ENCODE measurements around the gene HIP1. TPM values are rescaled to one million over a fixed set of nuclear protein-coding genes. Genes with fewer than 3 reads are reported as not detected.
"Not testable (repeated sequence)": the region's sequence is repeated elsewhere in the genome, so short reads cannot be mapped to it uniquely, and the experiment has no call there.

HIP1 gene
- total and polyA plus RNA-seq, 4 donors, result 26.0 to 44.0 (median 35.3) TPM

DNA sequence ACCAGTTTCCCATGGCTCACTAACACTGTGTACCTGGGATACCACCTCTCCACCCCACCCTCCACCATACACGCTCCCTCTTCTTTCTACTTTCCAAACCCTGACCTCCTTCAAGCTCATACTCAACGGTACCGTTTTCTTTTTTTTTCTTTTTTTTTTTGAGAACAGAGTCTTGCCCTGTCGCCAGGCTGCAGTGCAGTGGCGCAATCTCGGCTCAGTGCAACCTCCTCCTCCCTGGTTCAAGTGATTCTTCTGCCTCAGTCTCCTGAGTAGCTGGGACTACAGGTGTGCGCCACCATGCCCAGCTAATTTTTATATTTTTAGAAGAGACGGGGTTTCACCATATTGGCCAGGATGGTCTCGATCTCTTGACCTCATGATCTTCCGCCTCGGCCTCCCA lies 129.3 kb downstream of the HIP1 start:
- peaks cover 20% of the 10 kb centered on the region for H3K4me1 ChIP-seq (ENCODE audit: control insufficient read depth, insufficient read depth, low read length)
- not testable (repeated sequence) for H3K4me3 ChIP-seq (ENCODE audit: low read depth, low read length); H3K9me3 ChIP-seq (ENCODE audit: control insufficient read depth, insufficient read depth, low read length); DNase-seq (ENCODE audit: low read depth in 4 of 6, low spot score in 6 of 6); H3K27ac ChIP-seq (ENCODE audit: low read depth, low read length); H3K27me3 ChIP-seq (ENCODE audit: control insufficient read depth, insufficient read depth, low read length)
- WGBS (ENCODE audit: insufficient coverage), result 85% methylated on average over 9 of the region's 11 CpGs
- H3K36me3 ChIP-seq (ENCODE audit: control insufficient read depth, insufficient read depth, low read length), result peaks cover 11% of the 10 kb centered on the region

DNA sequence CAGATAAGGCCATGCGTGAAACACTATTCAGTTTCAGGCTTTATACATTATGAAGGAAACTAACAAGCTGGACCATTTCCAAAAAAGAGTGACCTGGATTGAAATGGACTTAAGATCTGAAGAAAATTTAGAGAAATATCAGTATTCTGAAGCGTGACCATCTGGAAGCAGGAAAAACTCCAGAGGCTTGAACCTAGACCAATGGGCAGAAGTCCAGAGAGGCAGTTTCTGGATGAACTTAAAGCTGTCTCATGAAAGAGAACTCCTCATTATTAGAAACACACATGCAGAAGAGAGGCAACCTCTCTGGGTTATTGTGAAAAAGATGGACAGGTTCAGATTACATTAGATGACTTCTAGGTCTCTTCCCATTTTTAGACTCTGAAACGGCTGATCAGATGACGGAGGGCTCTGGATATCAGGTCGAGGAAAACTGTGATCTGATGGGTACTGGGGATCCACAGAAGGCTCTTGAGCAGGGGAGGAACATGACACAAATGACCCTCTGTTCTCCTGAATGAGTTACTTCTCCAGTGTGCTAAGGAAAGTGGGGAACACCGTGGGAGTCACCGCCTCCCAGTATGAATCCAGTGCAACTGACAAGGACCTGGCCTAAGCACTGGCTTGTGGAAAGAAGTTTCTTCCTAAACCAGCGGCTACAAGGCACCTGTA lies 130.2 kb downstream of the HIP1 start:
- H3K4me1 ChIP-seq (ENCODE audit: control insufficient read depth, insufficient read depth, low read length), result peaks cover 20% of the 10 kb centered on the region
- H3K9me3 ChIP-seq (ENCODE audit: control insufficient read depth, insufficient read depth, low read length), result no peaks in the 10 kb centered on the region
- no peak overlapping the region for H3K4me3 ChIP-seq (ENCODE audit: low read depth, low read length)
- no peaks in the 10 kb centered on the region for H3K27me3 ChIP-seq (ENCODE audit: control insufficient read depth, insufficient read depth, low read length)
- no peak overlapping the region for H3K27ac ChIP-seq (ENCODE audit: low read depth, low read length)
- WGBS (ENCODE audit: insufficient coverage), result 73% methylated on average over 7 of the region's 8 CpGs
- peak in 1 of 6 donors; percentile 46 for DNase-seq (ENCODE audit: low read depth in 4 of 6, low spot score in 6 of 6)
- H3K36me3 ChIP-seq (ENCODE audit: control insufficient read depth, insufficient read depth, low read length), result peaks cover 11% of the 10 kb centered on the region

DNA sequence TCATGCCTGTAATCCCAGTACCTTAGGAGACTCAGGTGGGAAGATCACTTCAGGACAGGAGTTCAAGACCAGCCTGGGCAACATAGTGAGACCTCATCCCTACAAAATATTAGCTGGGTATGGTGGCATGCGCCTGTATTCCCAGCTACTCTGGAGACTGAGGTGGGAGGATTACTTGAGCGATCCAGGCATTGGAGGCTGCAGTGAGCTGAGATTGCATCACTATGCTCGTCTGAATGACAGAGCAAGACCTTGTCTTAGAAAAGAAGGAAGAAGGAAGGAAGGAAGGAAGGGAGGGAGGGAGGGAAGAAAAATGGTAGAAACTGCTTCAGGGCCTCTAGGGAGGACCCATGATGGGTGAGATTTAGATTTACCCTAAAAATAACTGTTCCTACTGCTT lies 134.3 kb downstream of the HIP1 start:
- Histone ChIP-seq H3K27me3 (ENCODE audit: control insufficient read depth, insufficient read depth, low read length) (no peaks in the 10 kb centered on the region), H3K27ac (ENCODE audit: low read depth, low read length) (no peak overlapping the region), H3K36me3 (ENCODE audit: control insufficient read depth, insufficient read depth, low read length) (peaks cover 7% of the 10 kb centered on the region), H3K4me3 (ENCODE audit: low read depth, low read length) (no peak overlapping the region), H3K9me3 (ENCODE audit: control insufficient read depth, insufficient read depth, low read length) (no peaks in the 10 kb centered on the region), H3K4me1 (ENCODE audit: control insufficient read depth, insufficient read depth, low read length) (peaks cover 15% of the 10 kb centered on the region)
- no peak for DNase-seq (ENCODE audit: low read depth in 4 of 6, low spot score in 6 of 6)
- WGBS (ENCODE audit: insufficient coverage), result 91% methylated on average over 3 of the region's 3 CpGs

DNA sequence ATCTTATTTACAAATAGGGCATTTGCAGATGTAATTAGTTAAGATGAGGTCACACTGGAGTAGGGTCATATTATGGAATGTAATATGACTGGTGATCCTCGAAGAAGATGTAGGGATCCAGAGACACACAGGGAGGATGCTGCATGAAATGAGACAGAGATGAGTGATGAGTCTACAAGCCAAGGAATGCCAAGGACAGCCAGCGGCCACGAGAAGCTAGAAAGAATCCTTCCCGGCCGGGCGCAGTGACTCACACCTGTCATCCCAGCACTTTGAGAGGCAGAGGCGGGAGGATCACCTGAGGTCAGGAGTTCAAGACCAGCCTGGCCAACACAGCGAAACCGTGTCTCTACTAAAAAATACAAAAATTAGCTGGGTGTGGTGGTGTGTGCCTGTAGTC lies 135.9 kb downstream of the HIP1 start:
- H3K27me3 ChIP-seq (ENCODE audit: control insufficient read depth, insufficient read depth, low read length); H3K4me3 ChIP-seq (ENCODE audit: low read depth, low read length); H3K9me3 ChIP-seq (ENCODE audit: control insufficient read depth, insufficient read depth, low read length); DNase-seq (ENCODE audit: low read depth in 4 of 6, low spot score in 6 of 6); H3K27ac ChIP-seq (ENCODE audit: low read depth, low read length): not testable (repeated sequence)
- peaks cover 24% of the 10 kb centered on the region for H3K4me1 ChIP-seq (ENCODE audit: control insufficient read depth, insufficient read depth, low read length)
- WGBS (ENCODE audit: insufficient coverage), result 94% methylated on average over 7 of the region's 9 CpGs
- peaks cover 13% of the 10 kb centered on the region for H3K36me3 ChIP-seq (ENCODE audit: control insufficient read depth, insufficient read depth, low read length)

DNA sequence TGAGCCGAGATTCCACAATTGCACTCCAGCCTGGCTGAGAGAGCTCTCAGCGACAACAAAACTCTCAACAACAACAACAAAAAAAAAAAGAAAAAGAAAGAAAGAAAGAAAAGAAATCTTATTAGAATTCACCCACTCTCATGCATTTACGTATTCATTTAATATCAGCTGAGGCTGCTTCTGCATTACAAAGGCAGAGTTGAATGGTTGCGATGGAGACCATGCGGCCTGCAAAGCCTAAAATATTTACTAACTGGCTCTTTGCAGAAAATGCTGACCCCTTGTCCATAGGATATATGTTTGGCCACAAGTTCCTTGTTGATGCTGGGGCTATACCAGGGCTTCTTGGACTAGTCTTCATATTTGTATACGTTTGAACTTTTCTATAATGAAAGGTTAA lies 137.2 kb downstream of the HIP1 start:
- Histone ChIP-seq H3K36me3 (ENCODE audit: control insufficient read depth, insufficient read depth, low read length) (peaks cover 21% of the 10 kb centered on the region), H3K27ac (ENCODE audit: low read depth, low read length) (no peak overlapping the region), H3K9me3 (ENCODE audit: control insufficient read depth, insufficient read depth, low read length) (no peaks in the 10 kb centered on the region), H3K4me1 (ENCODE audit: control insufficient read depth, insufficient read depth, low read length) (peaks cover 37% of the 10 kb centered on the region), H3K27me3 (ENCODE audit: control insufficient read depth, insufficient read depth, low read length) (no peaks in the 10 kb centered on the region), H3K4me3 (ENCODE audit: low read depth, low read length) (no peak overlapping the region)
- no peak for DNase-seq (ENCODE audit: low read depth in 4 of 6, low spot score in 6 of 6)
- no CpG with 5 or more reads among the region's 6 CpGs for WGBS (ENCODE audit: insufficient coverage)

DNA sequence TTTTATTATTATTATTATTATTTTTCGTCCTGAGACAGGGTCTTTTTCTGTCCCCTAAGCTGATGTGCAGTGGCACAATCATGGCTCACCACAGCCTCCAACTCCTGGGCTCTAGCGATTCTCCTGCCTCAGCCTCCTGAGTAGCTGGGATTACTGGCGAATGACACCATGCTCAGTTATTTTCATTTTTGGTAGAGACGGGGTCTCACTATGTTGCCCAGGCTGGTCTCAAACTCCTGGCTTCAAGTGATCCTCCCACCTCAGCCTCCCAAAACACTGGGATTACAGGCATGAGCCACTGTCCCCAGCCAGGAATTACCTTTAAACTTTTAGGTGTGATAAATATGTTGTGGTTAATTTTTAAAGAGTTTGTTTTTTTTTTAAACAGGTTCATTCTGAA lies 138.0 kb downstream of the HIP1 start:
- not testable (repeated sequence) for H3K27me3 ChIP-seq (ENCODE audit: control insufficient read depth, insufficient read depth, low read length); H3K9me3 ChIP-seq (ENCODE audit: control insufficient read depth, insufficient read depth, low read length); H3K27ac ChIP-seq (ENCODE audit: low read depth, low read length); DNase-seq (ENCODE audit: low read depth in 4 of 6, low spot score in 6 of 6); H3K4me3 ChIP-seq (ENCODE audit: low read depth, low read length)
- 100% methylated on average over 1 of the region's 4 CpGs for WGBS (ENCODE audit: insufficient coverage)
- Histone ChIP-seq H3K36me3 (ENCODE audit: control insufficient read depth, insufficient read depth, low read length) (peaks cover 25% of the 10 kb centered on the region), H3K4me1 (ENCODE audit: control insufficient read depth, insufficient read depth, low read length) (peaks cover 40% of the 10 kb centered on the region)

DNA sequence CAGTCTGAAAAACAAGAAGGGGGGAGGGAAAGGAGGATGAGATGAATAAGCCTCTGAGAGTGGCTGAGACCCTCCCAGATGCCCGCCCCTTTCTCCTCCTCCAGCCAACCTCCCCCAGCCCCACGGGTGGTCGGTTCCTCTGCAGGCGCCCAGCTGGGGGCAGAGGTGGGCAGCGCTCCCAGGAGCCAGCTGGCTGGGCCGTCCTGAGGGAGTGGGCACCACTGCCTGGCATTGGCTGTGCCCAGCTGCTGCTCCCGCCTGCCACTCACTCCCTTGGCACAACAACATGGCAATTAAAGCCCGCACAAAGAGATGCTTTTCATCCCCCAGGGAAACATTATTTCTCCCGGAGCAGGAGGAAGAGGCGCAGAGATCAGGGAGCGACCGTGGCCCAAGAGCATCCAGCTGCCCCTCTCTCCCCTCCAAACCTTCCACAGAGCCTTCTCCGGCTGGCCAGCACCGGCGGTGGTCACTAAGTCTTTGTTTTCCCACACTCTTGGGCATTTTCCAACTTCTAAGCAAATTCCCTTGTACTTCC lies 139.4 kb downstream of the HIP1 start:
- no peaks in the 10 kb centered on the region for H3K9me3 ChIP-seq (ENCODE audit: control insufficient read depth, insufficient read depth, low read length)
- no peaks in the 10 kb centered on the region for H3K27me3 ChIP-seq (ENCODE audit: control insufficient read depth, insufficient read depth, low read length)
- peak overlapping the region; percentile 24 for H3K4me3 ChIP-seq (ENCODE audit: low read depth, low read length)
- DNase-seq (ENCODE audit: low read depth in 4 of 6, low spot score in 6 of 6), result peak; percentile 72 to 97 (median 84)
- H3K36me3 ChIP-seq (ENCODE audit: control insufficient read depth, insufficient read depth, low read length), result peaks cover 24% of the 10 kb centered on the region
- 7% methylated on average over 14 of the region's 15 CpGs for WGBS (ENCODE audit: insufficient coverage)
- peak overlapping the region; percentile 95 for H3K27ac ChIP-seq (ENCODE audit: low read depth, low read length)
- H3K4me1 ChIP-seq (ENCODE audit: control insufficient read depth, insufficient read depth, low read length), result peaks cover 40% of the 10 kb centered on the region

DNA sequence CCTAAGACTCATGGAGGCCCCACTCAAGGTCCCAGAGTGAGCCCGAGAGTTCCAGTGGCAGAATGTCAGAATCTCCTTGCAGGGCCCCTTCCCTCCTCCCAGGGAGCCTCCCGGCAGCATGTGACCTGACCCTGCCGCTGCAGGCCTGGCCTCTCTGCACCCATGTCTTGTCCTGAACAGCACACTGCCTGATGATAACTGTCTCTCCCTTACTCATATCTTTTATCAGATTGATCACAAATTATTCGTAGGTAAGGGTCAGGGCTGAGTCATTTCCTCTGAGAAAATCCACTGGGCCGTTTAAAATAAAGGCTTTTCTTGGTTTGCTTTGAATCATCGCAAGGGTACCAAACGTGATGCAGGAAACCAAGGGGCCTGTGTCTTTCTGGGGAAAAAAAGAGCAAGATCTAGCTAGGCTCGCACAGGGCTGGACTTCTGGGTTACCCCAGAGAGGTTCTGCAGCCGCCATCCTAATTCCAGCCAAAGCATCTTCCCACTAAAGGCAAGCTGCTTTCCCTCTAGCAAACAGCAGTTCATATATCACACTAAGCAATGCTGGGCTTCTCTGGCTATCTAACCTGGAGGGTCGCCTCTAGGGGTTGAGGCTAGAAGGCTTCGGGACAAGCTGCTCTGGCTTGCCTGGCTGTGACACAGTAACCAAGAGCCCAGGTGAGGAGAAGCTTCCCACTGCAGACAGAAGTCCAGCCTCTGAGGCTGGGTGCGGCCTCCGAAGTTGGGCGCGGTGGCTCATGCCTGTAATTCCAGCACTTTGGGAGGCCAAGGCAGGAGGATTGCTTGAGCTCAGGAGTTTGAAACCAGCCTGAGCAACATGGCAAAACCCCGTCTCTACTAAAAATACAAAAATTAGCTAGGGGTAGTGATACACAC lies 141.8 kb downstream of the HIP1 start:
- H3K36me3 ChIP-seq (ENCODE audit: control insufficient read depth, insufficient read depth, low read length), result peaks cover 37% of the 10 kb centered on the region
- H3K4me3 ChIP-seq (ENCODE audit: low read depth, low read length), result no peak overlapping the region
- WGBS (ENCODE audit: insufficient coverage), result 83% methylated on average over 14 of the region's 16 CpGs
- H3K4me1 ChIP-seq (ENCODE audit: control insufficient read depth, insufficient read depth, low read length), result peaks cover 40% of the 10 kb centered on the region
- no peaks in the 10 kb centered on the region for H3K9me3 ChIP-seq (ENCODE audit: control insufficient read depth, insufficient read depth, low read length)
- DNase-seq (ENCODE audit: low read depth in 4 of 6, low spot score in 6 of 6), result no peak
- no peaks in the 10 kb centered on the region for H3K27me3 ChIP-seq (ENCODE audit: control insufficient read depth, insufficient read depth, low read length)
- no peak overlapping the region for H3K27ac ChIP-seq (ENCODE audit: low read depth, low read length)

DNA sequence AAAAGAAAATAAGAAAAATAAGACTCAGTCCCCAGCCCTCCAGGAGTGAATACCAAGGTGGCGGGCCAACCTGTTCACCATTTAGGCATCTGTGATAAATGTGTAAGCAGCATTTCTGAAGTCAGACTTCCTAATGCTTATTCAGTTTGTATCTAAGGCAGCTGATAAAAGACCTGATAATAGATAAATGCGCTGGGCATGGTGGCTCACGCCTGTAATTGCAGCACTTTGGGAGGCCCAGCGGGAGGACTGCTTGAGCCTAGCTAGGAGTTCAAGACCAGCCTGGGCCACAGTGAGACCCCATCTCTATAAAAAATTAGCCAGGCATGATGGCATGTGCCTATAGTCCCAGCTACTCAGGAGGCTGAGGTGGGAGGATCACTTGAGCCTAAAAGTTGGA lies 143.0 kb downstream of the HIP1 start:
- H3K36me3 ChIP-seq (ENCODE audit: control insufficient read depth, insufficient read depth, low read length), result peaks cover 48% of the 10 kb centered on the region

More for the DNA sequence above, 143.0 kb downstream of the HIP1 start:
- no peak for DNase-seq (ENCODE audit: low read depth in 4 of 6, low spot score in 6 of 6)
- Histone ChIP-seq H3K4me1 (ENCODE audit: control insufficient read depth, insufficient read depth, low read length) (peaks cover 40% of the 10 kb centered on the region), H3K9me3 (ENCODE audit: control insufficient read depth, insufficient read depth, low read length) (no peaks in the 10 kb centered on the region), H3K4me3 (ENCODE audit: low read depth, low read length) (no peak overlapping the region), H3K27ac (ENCODE audit: low read depth, low read length) (no peak overlapping the region), H3K27me3 (ENCODE audit: control insufficient read depth, insufficient read depth, low read length) (no peaks in the 10 kb centered on the region)
- 96% methylated on average over 4 of the region's 4 CpGs for WGBS (ENCODE audit: insufficient coverage)

Data from spinal cord (tissue), 10 donors.